ENCODE data around the gene RBFOX2. TPM values are rescaled to one million over a fixed set of nuclear protein-coding genes. Genes with fewer than 3 reads are reported as not detected.

RBFOX2 gene
- total and polyA plus RNA-seq, 2 experiments from 2014 or later: 88.8 to 131 TPM

- TF ChIP-seq REST (IDR thresholded peaks at IDR 0.05; ENCODE audit: unreplicated experiment): no peak
- no peak for TF ChIP-seq ETS1 (IDR thresholded peaks at IDR 0.05)
- TF ChIP-seq ZNF462 (CRISPR knock-in tag; IDR thresholded peaks at IDR 0.05): no peak
- no peak for TF ChIP-seq STAT1 (IDR thresholded peaks at IDR 0.05; ENCODE audit: unreplicated experiment)
Observed at GRCh38 chr22:36049678-36049997, 21.0 kb upstream of the RBFOX2 start (continued).

Data from GM23338 (cell line).